HG03520 (cell line): ENCODE measurements around the gene DUT.

Source experiments
- ATAC-seq: cut with Tn5 transposase; IDR thresholded peaks from one replicate; pipeline ENCODE4 v1.9.1; 2021; ENCODE audit warnings: mild to moderate bottlenecking, moderate library complexity; ENCODE audit not compliant: unreplicated experiment

The DUT gene

GRCh38 chr15:48367483-48367882, 36.3 kb downstream of the DUT start:
- no peak for ATAC-seq

- ATAC-seq = no peak
These were observed 39.2 kb downstream of the DUT start for GRCh38 chr15:48370460-48370859.

- no peak for ATAC-seq
These were observed 40.3 kb downstream of the DUT start for GRCh38 chr15:48371550-48371949.

- no peak for ATAC-seq
These were observed 40.7 kb downstream of the DUT start for GRCh38 chr15:48371961-48372360.

- ATAC-seq = no peak
These were observed 42.7 kb downstream of the DUT start for GRCh38 chr15:48373821-48374451.

- ATAC-seq = no peak
These were observed 43.2 kb downstream of the DUT start for GRCh38 chr15:48374472-48374871.

- ATAC-seq = no peak
These were observed 44.5 kb downstream of the DUT start for GRCh38 chr15:48375767-48376166.

GRCh38 chr15:48380198-48380597, 49.0 kb downstream of the DUT start:
- ATAC-seq = no peak

- no peak for ATAC-seq
These were observed 50.6 kb downstream of the DUT start for GRCh38 chr15:48381861-48382260.

GRCh38 chr15:48383031-48383430, 51.8 kb downstream of the DUT start:
- ATAC-seq = no peak

- no peak for ATAC-seq
These were observed 53.4 kb downstream of the DUT start for GRCh38 chr15:48384616-48385015.

- ATAC-seq = no peak
These were observed 54.0 kb downstream of the DUT start for GRCh38 chr15:48385031-48385830.

GRCh38 chr15:48388016-48388851, 57.0 kb downstream of the DUT start:
- no peak for ATAC-seq

- ATAC-seq = no peak
These were observed 57.7 kb downstream of the DUT start for GRCh38 chr15:48388910-48389309.

- no peak for ATAC-seq
These were observed 58.5 kb downstream of the DUT start for GRCh38 chr15:48389691-48390143.

- ATAC-seq = no peak
These were observed 60.7 kb downstream of the DUT start for GRCh38 chr15:48391950-48392349.

GRCh38 chr15:48392356-48392755, 61.1 kb downstream of the DUT start:
- ATAC-seq = no peak
